KBM-7 (cell line): Measurements from ENCODE around the gene ABT1.

Experiments
- DNase-seq: peaks from one replicate; pipeline ENCODE4 v3.0.0-alpha.2; 2015
- in situ Hi-C: fragments of 300-500 bp; cut with MboI; formaldehyde crosslinking; loops from 2 replicates; pipeline ENCODE4 v1.14.3; 2020; ENCODE audit warnings: low sequenced_read_pairs, low pct_unique_long_range_greater_than_20kb, mixed read lengths

Gene ABT1

DNA sequence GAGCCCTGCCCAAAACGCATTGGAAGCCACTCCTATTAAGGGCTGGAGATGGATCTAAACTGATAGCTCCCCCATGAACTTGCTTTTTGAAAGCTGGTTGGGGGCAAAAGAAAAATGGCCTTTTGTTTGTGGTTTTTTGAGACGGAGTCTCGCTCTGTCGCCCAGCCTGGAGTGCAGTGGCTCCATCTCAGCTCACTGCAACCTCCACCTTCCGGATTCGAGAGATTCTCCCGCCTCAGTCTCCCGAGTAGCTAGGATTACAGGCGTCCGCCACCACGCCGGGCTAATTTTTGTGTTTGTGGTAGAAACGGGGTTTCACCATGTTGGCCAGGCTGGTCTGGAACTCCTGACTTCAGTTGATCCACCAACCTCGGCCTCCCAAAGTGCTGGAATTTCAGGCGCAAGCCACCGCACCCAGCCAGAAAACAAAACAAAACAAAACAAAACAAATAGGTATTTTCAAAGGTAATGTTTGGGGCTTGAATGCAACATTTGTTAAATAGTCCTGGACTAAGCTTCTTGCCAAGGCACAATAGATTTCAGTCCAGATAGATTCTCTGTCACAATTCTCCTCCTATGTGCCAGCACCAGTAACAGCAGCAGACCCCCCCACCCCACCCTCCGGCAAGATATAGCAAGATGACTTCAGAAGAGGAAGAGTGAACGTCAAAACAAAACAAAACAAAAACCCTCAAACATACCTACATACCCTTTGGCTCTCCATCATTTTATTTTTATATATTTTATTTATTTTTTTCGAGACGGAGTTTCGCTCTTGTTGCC, 26.5 kb upstream of the ABT1 start:
- in situ Hi-C loops, result no loop called here
- DNase-seq, result no peak

GRCh38 chr6:26571592-26572296, 25.0 kb upstream of the ABT1 start:
- in situ Hi-C loops, result no loop called here
- no peak for DNase-seq

- in situ Hi-C loops, result no loop called here
- DNase-seq, result no peak
Observed at GRCh38 chr6:26575494-26575939, 21.2 kb upstream of the ABT1 start.

DNA sequence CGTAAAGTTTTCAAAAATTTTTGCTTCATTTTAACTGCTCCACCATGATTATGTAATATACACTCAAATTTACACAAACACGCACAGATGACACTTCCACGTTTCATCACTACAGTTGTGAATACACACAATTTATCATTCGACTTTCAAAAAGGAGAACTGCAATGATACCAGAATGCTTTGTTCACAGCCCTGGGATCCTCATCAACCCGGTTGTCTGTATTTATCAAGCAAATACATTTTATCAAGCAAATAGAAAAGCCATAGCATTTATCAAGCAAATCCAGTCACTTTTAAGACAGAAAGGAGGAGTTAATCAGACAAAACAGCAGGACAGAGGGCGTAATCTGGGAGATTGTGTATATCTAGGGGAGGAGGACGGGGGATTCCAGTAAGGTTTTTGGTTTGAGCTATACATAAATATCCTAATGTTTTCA, 20.3 kb upstream of the ABT1 start:
- no peak for DNase-seq
- in situ Hi-C loops, result no loop called here

DNA sequence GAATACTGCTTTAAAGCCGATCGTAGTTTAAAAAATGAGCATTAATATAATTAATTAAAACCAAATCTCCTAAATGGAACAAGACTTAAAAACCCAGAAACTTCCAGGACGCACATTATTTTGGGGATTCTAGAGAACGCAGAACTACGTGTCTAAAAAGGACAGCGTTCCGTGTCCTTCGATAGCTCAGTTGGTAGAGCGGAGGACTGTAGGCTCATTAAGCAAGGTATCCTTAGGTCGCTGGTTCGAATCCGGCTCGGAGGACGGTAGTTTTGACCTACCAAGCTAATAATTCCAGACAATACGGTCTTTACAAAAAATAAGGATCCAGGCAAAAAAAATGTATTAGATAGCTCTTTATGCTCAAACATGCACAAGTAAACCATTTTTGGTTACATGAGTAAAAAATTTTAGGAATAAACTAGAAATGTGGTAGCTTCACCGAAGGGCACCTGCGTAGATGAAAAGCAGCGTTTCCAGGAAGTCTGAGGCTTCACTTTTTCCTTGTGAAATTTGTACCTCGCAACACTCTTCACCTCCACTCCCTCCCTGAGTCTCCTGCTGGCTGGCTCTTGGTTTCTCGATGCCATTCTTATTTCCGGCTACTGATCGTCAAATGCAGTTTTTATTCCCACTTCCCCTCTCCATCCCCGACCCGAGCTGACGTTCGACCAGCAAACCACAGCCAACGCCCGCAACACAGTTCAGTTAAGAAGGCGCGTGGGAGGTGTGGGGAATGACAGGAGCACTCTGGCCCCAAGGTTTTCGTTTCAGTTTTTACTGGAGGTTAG, 19.6 kb upstream of the ABT1 start:
- DNase-seq, result peak; percentile 43
- in situ Hi-C loops, result no loop called here

DNA sequence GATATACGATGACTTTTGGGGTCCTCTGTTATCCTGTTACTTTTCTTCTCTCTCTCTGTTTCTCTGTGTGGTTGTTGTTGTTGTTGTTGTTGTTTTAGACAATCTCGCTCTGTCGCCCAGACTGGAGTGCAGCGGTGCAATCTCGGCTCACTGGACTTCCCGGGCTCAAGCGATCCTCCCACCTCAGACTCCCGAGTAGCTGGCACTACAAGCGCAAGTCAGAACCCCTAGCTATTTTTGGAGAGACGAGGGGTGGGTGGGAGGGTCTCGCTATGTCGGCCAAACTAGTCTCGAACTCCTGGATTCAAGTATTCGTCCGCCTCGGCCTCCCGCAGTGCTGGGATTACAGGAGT, 19.1 kb upstream of the ABT1 start:
- in situ Hi-C loops, result no loop called here
- DNase-seq, result no peak

DNA sequence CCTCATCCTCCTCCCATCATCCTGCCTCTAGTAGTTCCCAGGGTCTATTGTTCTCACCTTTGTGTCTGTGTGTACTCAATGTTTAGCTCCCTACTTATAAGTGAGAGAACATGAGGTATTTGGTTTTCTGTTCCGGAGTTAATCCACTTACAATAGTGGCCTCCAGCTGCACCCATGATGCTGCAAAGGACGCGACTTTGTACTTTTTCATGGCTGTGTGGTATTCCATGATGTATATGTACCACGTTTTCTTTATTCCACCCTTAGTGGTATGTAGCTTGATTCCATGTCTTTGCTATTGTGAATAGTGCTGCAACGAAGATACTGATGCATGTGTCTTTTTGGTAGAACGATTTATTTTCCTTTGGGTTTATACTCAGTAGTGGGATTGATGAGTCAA, 18.5 kb upstream of the ABT1 start:
- in situ Hi-C loops, result no loop called here
- DNase-seq, result no peak

DNA sequence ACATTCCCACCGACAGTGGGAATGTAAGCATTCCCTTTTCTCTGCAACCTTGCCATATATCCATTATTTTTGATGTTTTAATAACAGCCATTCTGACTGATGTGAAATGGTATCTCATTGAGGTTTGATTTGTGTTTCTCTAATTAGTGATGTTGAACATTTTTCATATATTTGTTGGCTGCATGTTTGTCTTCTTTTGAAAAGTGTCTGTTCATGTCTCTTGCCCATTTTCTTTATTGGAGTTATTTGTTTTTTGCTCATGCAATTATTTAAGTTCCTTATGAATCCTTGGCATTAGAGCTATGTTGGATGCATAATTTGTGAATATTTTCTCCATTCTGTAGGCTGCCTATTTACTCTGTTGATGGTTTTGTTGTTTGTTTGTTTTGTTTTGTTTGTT, 18.0 kb upstream of the ABT1 start:
- in situ Hi-C loops, result no loop called here
- DNase-seq, result no peak

GRCh38 chr6:26581164-26581915, 15.4 kb upstream of the ABT1 start:
- in situ Hi-C loops, result no loop called here
- no peak for DNase-seq

- DNase-seq, result no peak
- in situ Hi-C loops, result no loop called here
Observed at GRCh38 chr6:26588965-26589364, 7.8 kb upstream of the ABT1 start.

DNA sequence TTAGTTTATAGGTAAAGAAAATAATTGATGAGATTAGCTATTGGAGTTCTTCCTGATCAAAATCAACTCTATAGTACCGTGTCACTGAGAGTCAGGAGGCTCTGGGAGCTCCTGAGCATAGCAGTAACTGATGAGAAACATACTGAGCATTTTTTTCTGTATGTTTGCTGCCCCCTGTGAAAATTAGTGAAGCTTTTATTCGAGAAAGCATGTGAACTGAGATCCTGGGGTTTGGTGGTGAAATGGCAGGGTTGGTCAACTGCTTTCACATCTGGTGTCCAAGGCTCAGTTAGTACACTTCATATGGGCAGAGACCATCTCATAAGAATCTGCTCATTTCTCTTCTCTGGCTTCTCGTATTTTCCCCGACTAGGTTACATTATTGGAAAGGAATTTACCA, 4.1 kb upstream of the ABT1 start:
- no peak for DNase-seq
- in situ Hi-C loops, result no loop called here

DNA sequence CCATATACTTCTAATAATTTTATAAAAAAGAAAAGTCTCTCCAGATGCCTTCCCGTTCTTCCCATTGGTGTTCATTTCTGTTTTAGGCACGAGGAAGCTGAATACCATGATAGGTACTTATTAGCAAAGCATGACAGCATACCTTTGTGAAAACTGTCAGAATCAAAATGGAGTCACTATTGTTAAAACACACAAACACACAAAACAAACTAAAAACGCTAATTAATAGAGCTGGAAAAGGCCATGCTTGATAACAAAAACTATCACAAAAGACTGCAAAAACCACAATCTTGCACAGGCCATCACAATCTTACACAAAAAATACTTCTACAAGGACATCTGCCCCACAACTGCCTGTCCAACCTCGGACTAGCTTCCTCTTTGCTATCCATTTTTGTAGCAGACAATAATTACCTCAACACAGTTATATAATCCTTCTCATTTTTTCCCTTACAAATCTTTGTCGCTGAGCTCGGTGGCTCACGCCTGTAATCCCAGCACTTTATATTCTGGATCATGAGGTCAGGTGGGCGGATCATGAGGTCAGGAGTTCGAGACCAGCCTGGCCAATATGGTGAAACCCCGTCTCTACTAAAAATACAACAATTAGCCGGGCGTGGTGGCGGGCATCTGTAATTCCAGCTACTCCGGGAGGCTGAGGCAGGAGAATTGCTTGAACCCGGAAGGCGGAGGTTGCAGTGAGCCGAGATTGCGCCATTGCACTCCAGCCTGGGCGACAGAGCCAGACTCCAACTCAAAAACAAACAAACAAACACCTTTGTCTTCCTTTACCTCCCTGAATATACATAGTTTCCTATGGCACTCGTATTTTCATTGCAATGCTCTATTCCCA, 3.2 kb upstream of the ABT1 start:
- DNase-seq, result no peak
- in situ Hi-C loops, result no loop called here

- in situ Hi-C loops, result no loop called here
- DNase-seq, result no peak
Observed at GRCh38 chr6:26594131-26594498, 2.6 kb upstream of the ABT1 start.

DNA sequence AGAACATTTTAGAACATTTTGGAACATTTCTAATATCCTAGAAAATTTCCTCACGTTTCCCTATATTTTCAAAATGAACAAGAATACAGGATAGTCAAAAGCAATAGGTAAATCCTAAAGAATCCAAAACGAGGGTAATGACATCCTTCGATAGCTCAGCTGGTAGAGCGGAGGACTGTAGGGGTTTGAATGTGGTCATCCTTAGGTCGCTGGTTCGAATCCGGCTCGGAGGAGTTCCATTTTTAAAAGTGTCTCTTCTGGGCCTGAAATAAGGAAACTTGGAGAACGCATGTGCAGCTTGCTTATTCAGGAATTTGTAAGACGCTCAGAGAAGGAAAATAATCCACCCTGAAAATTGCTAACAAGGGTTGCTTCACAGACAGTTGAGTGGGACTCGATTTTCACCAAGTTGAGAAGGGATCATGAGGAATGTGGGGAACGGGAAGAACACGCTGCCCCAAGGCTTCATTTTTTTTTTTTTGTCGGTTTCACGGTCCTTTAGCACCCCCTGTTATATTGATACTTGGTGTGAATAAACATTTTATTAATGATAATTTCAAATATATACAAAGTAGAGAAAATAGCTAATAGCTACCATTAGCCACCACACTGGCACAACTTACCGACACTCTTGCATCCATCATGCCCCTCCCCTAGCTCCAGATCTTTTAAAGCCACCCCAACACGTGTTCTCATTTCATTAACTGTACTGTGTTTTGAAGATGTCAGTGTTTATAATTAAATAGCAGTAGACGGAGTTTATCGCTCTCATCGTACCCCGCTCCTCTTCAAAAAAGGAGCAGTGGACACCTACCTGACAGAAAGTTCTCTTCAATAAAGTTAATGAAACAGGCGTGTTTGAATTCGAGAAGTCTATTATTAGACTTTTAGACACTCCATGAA, 1.8 kb upstream of the ABT1 start:
- in situ Hi-C loops, result no loop called here
- DNase-seq, result peak; percentile 45

DNA sequence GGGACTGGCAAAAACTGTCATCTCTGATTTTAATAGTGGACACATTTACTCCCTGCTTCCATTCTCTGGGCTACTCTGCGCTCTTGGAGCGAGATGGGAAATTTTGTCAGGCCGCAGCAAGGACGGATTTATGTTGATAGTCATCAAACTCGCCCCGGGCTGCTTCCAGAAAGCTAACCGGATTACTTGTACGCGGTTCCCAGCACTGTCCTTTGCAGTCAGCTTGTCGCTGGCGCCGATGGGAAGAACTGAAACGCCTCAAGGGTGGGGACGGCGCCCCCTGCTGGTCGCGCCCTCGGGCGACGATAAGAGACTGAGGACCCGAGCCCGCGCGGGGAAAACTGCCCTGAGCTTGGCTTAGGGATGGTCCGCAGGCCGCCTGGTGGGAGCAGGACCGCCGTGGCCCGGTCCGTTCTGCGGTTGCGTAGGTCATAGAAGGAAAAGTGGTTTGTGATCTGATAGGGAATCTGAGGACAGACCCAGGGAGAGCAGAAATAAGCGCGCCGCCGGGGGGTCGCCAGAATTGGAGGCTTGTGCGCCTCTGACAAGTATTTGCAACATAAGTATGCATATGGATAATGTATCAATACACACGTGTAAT, 984 bp upstream of the ABT1 start:
- in situ Hi-C loops, result no loop called here
- DNase-seq, result peak; percentile 93

- no peak for DNase-seq
- in situ Hi-C loops, result no loop called here
Observed at GRCh38 chr6:26597389-26597766, 625 bp downstream of the ABT1 start.

DNA sequence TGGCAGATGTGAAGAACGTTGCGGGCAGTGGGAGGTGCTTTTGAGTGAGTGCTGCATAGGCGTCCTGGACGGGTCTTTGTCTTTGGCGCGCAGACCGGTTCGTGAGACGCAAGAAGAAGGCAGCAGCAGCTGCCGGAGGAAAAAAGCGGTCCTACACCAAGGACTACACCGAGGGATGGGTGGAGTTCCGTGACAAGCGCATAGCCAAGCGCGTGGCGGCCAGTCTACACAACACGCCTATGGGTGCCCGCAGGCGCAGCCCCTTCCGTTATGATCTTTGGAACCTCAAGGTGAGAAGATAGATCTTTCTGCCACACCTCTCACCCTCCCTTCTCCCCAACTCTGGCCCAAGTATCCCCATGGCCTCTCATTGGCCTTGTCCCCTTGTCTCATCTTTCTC, 1.1 kb downstream of the ABT1 start:
- no peak for DNase-seq
- in situ Hi-C loops, result no loop called here
